Fibroblast of skin of left quadriceps (primary cell): ENCODE measurements around the gene TGFBRAP1.
A peak's percentile ranks its signal among the peaks of the same experiment; 100 is the strongest.

Experiments used
- DNase-seq, 2 experiments: peaks; one replicate each; pipeline ENCODE4 v3.0.0-alpha.2; 2013; ENCODE audit warnings: low read depth in 2 of 2

TGFBRAP1 gene

DNA sequence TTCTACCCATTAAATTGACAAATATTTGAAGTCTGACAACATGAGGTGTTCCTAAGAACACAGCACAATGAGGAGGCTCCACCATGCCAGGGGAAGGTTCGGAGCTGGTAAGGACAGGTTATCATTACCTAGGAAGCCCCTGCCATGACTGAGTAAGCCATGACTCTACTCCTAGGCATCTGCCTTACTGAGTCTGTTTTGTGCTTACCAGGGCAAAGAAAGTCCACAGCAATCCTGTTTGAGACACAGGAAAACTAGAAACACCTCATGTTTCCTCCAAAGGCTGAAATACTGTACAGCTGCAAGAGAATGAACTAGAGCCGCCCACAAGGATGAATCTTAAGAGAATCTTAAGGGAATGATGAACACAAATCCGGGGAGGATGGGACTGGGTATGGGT is 11.6 kb downstream of the TGFBRAP1 start:
- no peak for DNase-seq

DNA sequence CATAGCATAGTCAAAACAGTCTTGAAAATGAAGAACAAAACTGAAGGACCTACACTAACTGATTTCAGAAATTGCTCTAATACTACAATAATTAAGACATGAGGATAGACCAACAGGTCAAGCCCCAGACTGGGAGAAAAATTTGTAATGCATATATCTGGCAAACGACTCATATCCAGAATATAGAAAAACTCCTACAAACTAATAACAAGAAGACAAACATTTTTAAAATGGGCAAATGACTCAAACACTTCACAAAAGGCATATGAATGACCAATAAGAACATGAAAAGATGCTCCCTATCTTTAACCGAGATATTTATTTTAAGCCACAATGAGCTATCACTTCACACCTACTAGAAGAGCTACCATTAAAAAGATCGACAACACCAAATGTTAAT is 14.2 kb downstream of the TGFBRAP1 start:
- DNase-seq = no peak

DNA sequence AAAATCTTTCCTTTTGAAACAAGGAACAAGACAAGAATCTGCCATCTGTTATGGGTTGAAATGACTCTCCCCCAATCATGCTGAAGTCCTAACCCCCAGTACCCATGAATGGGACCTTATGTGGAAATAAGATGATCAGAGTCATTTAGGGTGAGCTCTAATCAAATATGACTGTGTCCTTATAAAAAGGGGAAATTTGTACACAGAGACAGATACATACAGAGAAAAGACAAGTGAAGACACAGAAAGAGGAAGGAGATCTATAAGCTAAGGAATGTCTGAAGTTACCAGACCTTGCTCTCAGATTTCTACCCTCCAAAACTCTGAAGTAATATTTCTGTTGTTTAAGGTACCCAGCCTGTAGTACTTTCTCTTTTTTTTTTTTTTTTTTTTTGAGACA is 15.7 kb downstream of the TGFBRAP1 start:
- DNase-seq = no peak

DNA sequence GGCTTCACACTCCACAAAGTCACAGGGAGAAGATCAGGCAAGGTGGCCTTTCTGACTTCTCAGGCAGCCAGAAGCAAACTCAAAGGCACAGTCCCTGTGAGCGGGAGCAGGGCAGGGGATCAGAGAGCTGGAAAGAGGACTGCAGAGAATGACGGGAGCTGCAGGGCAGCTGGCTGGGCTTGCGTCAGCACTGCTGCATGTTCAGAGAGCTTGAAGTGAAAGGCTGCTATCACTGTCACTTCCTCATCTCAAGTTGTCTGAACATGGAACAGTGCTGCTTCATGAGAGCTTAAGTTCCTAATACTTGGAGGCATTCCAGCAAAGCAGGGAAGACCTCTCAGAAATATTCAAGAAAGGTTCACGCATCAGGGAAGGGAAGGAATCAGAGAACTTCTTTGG is 20.4 kb downstream of the TGFBRAP1 start:
- DNase-seq = no peak

DNA sequence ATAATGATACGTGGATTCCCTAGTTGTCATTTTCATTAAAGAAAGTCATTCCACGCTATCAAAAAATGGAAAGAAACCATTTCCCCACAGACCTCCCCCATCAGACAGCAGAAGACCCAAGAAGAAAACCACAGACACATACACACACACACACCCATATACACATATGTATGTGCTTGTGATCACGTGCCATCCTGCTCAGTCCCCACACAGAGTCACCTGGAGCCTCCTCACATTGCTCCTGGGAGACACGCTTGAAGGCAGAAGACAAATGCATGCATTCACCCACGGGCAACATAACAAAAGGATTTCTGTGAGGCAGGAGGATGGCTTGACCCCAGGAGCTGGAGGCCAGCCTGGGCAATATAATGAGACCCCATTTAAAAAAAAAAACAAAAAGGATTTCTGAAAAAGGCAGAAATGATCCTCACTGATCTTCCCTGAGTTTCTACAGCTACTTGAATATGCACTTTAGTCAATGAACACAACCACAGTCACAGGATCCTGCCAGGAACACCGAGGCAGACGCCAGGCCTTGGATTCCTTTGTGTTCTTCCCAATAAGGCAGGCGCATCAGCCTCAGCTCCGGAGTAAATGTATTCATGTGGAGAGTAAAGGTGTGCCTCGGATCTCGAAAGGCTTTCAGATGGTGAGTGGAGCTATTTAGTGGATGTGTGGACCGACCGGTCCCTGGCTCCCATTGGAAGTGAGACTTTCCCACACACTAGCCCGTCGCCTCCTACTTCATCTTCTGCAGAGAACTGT is 21.0 kb downstream of the TGFBRAP1 start:
- no peak for DNase-seq

DNA sequence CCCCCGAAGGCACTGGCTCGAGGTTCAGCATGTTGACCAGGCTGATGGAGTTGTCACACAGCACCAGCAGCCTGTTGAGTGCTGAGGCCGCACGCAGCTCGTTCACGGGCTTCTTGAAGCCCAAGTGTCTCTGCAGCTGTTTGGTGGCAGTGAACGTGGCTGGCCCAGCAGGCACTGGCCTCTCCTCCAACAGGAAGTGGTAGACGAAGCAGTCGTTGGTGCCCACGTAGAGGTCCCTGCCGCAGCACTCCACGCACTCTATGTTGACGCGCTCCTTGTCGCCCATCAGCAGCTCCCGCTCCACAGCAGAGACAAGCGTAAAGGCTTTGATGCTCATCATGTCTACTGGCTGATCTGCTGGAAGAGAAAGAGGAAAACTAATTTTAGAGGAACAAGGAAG is 21.6 kb downstream of the TGFBRAP1 start:
- DNase-seq = no peak

DNA sequence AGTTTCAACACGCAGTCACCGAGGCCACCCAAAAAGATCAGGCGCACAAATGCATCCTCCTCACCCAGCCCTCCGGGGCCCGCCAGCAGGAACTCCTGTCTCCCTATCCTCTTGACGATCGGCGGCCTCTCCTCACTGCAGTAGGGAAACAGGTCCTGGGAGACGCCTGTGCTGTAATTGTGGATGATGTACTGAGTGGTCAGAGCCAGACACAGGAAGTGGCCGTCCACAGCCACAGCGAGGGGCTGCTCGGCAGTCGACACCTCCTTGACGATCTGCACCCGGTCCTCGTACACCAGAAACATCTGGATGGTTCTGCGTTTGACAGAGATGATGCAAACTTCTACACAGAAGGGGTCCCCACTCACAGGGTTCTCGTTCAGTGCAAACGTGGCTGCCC is 22.0 kb downstream of the TGFBRAP1 start:
- DNase-seq = no peak

DNA sequence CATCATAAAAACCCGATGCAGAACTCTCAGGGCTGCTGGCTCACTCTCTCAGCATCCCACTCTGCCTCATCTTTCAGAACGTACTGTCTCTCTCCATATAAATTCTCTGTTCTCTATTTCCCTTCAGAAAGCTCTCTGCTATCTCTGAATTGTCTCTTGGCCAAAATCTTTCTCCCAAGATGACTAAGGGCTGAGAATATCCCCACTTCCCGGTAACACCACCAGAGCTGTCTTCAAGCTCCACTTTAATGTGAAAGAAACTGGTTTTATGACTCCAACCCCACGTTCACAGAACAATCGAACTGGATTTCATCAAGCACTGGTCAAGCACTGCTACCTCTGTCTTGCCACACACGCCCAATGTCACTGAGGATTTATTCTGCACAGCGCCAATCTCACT is 22.4 kb downstream of the TGFBRAP1 start:
- no peak for DNase-seq

DNA sequence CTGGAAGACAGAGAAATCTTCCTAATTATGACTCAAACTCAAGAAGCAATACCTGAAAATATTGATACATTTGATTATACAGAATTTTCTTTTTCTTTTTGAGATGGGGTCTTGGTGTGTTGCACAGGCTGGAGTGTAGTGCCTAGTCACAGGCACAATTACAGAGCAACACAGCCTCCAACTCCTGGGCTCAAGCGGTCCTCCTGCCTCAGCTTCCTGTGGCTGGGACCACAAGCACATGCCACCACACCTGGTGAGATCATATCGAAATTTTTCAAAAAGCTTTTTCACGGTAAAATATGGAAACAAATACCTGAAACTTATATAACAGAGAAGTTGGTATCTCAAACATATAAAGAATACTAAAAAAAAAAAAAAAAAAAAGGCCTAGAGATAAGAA is 27.9 kb downstream of the TGFBRAP1 start:
- no peak for DNase-seq

DNA sequence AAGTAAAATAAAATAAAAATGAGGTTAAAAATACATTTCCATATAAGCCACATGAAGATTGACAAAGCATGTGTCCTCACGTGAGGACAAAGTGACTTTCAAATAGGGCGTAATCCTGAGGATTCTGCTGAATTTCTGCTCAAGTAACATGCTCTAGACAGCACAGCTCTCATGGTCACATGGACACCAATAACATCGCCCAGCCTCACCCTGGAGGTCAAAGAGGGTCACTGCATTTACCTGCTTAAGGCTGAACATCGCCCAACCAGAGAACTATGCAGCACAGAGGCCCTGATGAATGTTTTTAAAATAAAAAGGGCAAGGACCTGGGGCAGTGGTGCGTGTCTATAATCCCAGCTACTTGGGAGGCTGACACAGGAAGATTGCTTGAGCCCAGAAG is 30.2 kb downstream of the TGFBRAP1 start:
- no peak for DNase-seq

DNA sequence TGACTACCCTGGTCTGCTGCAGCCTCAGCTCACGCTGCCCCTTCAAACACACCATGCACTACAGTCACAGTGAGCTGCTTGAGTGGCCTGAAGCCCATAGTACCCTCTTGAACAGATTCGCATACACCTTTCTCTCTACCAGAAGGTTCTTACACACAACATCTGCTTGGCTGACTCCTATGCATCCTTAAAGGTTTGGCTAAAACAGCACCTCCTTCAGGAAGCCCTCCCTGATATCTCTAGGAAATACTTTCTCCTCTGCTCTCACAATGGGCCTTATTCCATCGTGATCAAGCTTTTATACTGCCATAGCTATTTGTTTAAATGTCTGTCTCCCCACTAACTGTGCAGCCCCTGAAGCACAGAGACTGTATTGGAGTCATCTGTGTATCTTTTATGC is 31.5 kb downstream of the TGFBRAP1 start:
- no peak for DNase-seq

DNA sequence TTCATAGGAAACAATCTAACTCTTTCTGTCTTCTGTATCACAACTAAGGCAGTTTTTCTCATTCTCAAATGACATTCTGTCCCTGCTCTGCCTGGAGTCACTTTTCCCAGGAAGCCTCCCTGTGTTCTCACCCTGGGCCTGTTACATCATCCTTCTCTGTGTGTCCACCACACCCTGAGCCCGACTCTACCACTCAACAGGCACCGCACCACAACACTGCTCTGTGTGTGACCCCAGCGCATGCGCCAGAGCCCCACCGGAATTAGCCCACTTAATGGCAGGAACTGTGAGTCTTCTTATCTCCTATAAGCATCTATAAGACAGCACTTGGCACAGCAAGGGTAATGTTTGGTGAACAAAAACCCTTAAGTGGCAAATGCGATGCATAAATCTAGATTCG is 32.3 kb downstream of the TGFBRAP1 start:
- DNase-seq = no peak

DNA sequence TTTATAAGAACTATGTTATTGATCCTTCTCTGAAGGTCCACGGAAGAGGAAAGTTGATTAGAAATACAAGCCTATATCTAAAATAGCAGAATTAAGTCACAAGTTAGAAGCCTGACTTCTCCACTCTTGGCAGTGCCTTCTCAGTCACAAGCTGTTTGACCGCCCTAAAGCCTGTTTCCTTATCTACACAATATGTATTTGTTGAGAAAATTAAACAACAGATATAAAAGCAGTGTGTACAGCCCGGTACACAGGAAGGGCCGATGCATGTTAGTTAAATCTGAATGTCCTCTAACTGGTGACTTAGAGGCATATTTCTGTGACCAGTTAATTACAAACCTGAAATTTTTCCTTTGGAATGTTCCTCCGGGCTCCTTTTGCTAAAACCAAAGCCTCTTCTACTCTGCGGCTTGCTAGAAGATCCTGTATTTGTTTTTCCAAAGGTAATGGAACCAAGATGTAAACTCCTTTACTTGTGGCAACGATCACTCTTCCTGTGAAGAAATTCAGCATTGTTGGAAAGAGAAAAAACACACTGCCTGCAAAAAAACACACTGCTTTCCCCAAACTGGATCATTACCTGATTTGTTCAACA is 33.4 kb downstream of the TGFBRAP1 start:
- DNase-seq = no peak

DNA sequence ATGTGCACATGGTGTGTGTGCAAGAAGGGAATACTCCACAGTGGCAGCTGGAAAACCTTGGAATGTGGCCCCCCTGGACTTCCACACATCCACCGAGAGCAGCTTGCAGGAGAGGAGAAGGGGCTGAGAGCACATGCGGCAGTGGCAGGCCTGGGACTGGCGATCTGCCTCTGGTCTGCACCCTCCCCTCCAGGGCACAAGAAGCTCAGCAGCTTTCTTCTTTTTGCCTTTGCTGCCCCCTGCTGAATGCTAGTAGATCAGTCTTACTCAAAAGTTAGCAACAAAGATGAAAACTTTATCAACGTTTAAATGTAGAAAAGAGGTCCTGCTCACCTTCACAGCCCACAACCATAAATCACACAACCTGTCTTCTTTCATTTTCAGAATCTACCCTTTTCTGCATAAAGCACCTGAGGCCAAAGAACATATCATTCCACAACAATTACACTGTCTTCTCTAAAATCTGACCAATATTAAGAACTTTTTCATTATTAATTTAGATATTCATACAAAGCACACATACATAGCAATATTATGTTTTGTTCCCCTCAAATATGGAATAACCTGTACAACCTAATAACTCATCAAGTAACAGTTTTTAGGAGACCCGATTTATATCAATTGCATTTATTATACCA is 34.6 kb downstream of the TGFBRAP1 start:
- DNase-seq = peak; percentile 35 to 38

DNA sequence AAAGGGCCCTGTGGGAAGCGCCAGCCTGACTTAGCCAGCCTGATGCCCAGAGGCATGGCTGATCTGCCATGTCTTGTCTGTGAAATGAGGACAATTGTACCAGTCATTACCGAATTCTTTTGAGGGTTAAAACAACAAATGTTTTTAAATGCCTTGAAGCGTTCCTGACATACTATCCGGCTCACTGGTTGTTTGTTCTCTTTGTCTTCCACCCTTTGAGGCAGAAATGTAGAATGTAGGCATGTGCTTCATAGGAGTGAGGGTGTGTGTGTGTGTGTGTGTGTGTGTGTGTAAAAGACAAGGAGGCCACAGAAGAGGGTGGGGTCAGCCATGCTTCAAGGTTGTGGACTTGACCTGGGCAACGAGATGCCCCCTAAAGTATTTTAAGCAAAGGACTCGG is 35.5 kb downstream of the TGFBRAP1 start:
- no peak for DNase-seq

DNA sequence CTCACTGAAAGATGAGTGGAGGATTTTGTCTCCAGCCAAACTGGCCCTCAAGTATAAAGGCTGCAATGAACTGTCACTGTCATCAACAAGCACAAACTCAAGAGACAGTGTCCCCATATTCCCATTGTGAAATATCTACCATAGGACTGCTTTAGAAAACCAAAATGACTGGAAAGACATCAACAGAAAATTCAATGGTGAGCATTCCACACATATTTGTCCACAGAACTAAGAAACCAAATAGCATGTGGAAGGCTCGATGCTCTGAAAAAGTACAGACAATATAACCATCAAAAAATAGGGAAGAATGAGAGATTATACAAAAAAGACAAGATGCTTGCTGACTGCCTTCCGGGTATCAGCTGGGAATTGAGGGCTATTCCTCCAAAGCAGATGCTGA is 37.6 kb downstream of the TGFBRAP1 start:
- DNase-seq = peak in 1 of 2 experiments; percentile 1

DNA sequence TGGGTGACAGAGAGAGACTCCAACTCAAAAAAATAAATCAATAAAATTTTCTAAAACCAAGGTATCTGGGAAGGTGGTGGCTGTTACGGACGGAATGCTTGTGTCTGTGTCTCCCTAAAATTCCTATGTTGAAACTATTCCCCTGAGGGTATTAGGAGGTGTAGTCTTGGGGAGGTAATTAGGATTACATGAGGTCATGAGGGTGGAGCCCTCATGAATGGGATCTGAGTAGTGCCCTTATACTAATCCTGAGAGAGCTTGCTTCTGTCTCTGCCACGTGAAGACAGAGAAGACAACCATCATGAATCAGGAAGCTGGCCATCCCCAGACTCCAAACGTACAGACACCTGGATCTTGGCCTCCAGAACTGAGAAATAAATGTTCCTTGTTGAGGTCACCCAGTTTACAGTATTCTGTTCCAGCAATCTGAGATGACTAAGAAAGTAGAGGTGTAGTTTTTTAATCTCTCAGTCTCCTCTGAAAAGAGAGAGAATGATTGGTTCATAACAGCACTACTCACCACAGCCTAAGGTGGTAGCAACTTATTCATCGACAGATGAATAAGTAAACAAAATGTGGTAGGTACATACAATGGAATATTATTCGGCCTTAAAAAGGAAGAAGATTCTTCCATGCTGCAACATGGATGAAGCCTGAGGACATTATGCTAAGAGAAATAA is 38.4 kb downstream of the TGFBRAP1 start:
- no peak for DNase-seq

DNA sequence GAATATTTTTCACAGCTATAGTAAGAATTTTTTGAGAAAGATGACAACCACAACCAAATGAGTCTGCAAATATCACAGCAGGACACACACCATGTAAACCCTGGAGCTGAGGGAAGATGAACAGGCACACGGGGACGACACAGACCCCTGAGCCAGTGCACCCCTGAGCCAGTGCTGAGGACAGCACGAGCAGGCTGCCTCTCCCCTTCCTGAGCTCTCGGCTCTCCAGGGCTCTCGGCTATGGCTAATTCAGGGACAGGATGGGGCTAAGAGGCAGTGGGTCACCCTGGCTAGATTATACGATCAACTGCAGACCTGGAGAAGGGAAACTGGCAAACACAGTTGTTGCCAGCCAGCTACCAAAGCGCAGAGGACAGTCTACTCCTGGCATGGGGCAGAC is 41.4 kb downstream of the TGFBRAP1 start:
- no peak for DNase-seq

DNA sequence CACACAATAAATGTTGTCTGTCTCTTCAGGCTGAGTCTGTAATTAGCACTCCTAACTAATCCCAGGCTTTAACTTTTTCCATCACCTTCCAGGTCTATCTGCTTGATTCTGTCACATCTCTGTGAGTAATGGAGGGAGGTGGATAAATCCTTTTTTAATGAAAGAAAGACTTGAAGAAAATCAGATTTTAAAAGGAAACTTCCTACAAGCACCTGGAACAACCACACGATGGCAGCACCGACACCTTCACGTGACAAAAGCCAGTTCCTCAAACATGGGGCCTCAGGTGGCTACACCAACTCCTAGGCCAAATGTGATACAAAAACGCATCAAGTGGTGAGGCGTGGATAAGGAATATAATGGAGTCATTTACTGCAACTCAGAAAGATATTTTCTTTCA is 41.8 kb downstream of the TGFBRAP1 start:
- DNase-seq = peak in 1 of 2 experiments; percentile 1

DNA sequence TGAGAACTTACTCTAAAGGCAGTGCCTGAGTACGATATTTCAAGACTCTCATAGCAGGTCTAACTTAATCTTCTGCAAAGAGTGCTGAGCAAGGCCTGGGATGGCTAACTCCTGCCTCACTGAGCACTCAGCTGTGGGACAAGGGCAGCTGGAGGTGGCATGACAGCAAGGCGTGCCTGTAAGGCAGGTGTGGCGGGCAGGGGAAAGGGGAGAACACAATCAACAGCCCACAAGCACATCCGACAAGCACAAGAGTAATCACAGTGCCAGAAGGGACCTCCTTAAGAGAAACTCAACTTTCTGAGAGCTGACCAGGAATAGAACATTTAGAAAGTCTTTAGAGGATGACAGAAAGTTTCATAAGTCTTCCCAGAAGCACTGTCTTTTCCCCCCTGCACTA is 46.0 kb downstream of the TGFBRAP1 start:
- DNase-seq = no peak

DNA sequence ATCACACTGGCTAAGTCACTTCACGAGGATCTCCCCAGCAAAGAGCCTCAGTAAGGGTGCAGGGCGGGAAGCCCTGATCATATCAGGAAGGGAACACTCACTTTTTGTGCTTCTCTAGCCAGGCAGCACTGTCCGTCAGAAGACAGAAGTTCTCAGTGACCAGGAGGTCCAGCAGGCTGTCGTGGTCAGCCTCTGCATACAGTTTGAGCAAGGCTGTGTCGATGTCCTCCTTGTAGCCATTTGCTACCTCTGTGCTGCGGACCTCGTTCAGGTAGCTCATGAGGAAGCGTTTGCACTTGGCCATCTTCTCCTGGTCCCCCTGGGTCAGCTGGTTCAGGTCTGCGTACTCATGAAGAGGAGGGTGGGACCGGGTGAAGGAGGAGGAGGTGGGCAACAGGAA is 49.3 kb downstream of the TGFBRAP1 start:
- DNase-seq = no peak

DNA sequence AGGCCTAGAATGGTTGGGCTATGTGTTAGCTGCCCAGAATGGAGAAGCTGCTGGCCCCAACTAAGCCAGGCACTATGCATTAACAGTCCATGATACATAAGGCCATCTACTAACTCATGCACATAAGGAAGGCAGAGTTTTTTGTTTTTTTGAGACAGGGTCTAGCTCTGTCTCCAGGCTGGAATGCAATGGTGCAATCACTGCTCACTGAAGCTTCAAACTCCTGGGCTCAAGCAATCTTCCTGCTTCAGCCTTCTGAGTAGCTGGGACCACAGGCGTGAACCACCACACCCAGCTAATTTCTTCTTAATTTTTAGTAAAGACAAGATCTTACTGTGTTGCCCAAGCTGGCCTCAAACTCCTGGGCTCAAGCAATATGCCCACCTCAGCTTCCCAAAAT is 50.4 kb downstream of the TGFBRAP1 start:
- no peak for DNase-seq

DNA sequence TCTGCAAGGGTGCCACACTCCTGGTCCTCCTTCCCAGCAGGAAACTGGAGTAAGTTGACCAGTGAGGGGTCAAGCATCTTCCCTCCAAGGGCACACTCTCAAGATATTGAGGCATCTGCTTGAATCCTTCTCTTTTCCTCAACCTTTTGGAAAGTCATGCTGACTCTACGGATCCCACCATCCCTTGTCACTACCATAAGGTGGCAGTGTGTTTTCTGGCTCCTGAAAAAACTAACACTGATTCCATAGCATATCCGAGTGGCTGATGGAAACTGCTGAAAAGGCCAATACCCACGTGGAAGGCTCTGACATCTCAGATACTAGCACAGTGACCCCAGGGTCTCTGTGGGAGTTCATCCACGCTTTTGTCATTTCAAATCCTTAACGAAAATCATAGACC is 50.9 kb downstream of the TGFBRAP1 start:
- DNase-seq = no peak
